Thoracic aorta (tissue), 2 donors: ENCODE results near the gene LRCH1. TPM values are rescaled to one million over a fixed set of nuclear protein-coding genes. Genes with fewer than 3 reads are reported as not detected.
A peak's percentile ranks its signal among the peaks of the same experiment; 100 is the strongest.

Experiments used
- ATAC-seq: fragments of 150-250 bp; one replicate; pipeline ENCODE4 v1.8.0; 2017; ENCODE audit warnings: low read depth; ENCODE audit not compliant: insufficient number of reproducible peaks, low FRiP score
- DNase-seq: peaks from one replicate; pipeline ENCODE4 v3.0.0-alpha.2; 2020; ENCODE audit warnings: low spot score
- H3K27ac ChIP-seq, 2 donors: fragments of 200-600 bp; sonication (generic); 1 replicate in 1 of 2; 2 replicates in 1 of 2; pipeline ENCODE4 v1.5.1; 2016; ENCODE audit warnings: mild to moderate bottlenecking in 2 of 2, moderate library complexity in 2 of 2
- H3K27me3 ChIP-seq: fragments of 200-600 bp; sonication (generic); replicated peaks from 2 replicates; pipeline ENCODE4 v1.6.0; 2016; ENCODE audit warnings: mild to moderate bottlenecking; ENCODE audit not compliant: insufficient read depth
- H3K36me3 ChIP-seq: fragments of 200-600 bp; sonication (generic); one replicate; pipeline ENCODE4 v1.5.1; 2016
- H3K4me1 ChIP-seq, 2 donors: fragments of 200-600 bp; sonication (generic); 1 replicate in 1 of 2; 2 replicates in 1 of 2; pipeline versions ENCODE4 v1.5.1 to v1.6.0; 2016; ENCODE audit warnings: low read depth in 2 of 2, mild to moderate bottlenecking in 1 of 2; ENCODE audit not compliant: control insufficient read depth in 1 of 2
- H3K4me3 ChIP-seq: fragments of 200-600 bp; sonication (generic); 2 replicates; pipeline ENCODE4 v1.5.1; 2016; ENCODE audit warnings: mild to moderate bottlenecking
- H3K9me3 ChIP-seq: fragments of 200-600 bp; sonication (generic); 2 replicates; pipeline ENCODE4 v1.5.1; 2016
- CTCF ChIP-seq: fragments of 200-600 bp; sonication (generic); IDR thresholded peaks from one replicate; pipeline ENCODE4 v1.5.1; 2019; ENCODE audit warnings: antibody characterized with exemption
- total RNA-seq, 2 donors: library from RNA; depleted of rRNA; stranded (reverse); fragments of >200 nt; gene quantifications; one replicate each; pipeline versions ENCODE4 v1.1.0 to v1.2.3, GENCODE V29; 2016

Gene LRCH1
- total RNA-seq, 2 donors from 2014 or later: 29.4 to 38.9 TPM

DNA sequence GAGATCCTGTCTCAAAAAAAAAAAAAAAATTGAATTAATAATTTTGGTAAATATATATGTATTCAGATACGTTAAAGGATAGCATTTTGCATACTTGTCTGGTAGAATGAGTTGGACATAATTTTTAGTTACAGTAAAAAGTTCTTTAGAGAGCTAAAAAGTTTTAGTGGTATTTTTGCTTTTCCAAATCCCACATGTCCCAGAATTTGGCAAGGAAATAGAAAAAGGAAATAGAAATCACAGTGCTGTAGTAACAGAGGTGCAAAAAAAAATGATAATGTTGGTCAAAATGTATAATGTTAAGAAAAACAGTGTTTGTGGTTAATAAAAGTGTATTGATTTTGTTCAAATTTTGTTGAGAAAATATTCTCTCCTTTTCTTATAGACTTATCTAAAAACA, 96.8 kb downstream of the LRCH1 start:
- Histone ChIP-seq H3K9me3 (no peaks in the 10 kb centered on the region), H3K27me3 (no peaks in the 10 kb centered on the region), H3K36me3 (no peaks in the 10 kb centered on the region), H3K4me1 (peaks cover 14 to 41% of the 10 kb centered on the region in 2 donors), H3K4me3 (no peak overlapping the region), H3K27ac (no peak overlapping the region)
- no peak for ATAC-seq
- no peak for TF ChIP-seq CTCF
- DNase-seq: no peak

DNA sequence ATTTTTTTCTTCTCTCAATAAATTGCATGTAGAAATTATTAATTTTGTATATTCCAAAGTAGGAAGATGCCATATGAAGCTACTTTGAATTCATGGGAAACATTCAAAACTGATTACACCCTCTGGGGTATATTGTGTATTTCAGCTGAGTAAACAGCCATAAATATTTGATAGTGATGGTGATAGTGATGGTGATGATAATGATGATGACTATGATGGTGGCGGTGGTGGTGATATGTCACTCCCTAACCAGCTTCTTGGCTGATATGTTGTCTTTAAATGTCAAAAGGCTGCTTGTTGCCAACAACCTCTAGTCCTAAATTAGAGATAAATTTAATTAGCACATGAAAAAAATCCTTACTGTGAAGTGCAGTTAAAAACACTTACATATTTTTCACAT, 102.0 kb downstream of the LRCH1 start:
- no peaks in the 10 kb centered on the region for H3K27me3 ChIP-seq
- H3K4me1 ChIP-seq: peaks cover 17 to 43% of the 10 kb centered on the region in 2 donors
- ATAC-seq: no peak
- no peak for DNase-seq
- peak overlapping the region; percentile 75 for H3K27ac ChIP-seq
- TF ChIP-seq CTCF: no peak
- no peaks in the 10 kb centered on the region for H3K9me3 ChIP-seq
- peak overlapping the region; percentile 48 for H3K4me3 ChIP-seq
- H3K36me3 ChIP-seq: no peaks in the 10 kb centered on the region

DNA sequence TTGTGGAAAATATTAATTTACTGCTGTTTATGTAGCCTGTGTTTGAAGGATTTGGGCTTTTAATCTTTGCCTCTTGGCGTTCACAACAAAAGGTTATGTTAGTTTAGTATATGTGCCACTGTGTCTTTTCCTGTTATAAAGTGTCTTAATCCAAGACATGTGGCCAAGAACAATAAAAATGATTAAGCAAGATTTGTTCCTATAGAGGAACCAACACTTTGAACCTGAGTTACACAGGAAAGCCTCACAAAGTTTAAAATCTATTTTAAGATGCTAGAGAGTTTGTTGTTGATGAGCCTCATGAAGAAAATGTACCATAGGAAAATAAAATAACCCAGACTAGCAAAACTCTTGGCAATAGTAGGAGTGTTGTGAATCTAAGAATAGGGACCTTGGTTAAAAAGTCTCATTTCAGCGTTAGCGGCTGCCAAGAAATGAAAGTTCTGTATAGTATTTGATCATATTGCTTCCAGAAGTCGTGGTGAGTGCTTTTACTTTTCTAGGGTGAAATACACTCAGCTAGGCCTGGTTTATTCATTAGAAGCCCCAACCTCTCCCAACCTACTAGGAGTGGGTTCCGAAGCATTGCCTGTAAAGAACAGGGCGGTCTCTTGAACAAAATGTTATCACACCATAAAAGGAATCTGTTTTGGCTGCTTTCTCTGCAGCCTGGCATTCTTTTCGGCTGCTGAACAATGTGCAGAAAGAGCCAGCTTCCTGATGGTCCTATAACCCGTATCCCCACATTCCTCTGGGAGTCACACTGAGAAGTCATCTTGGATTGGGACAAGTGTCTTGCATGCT, 102.6 kb downstream of the LRCH1 start:
- DNase-seq (no peak), ATAC-seq (peak; percentile 51)
- no peaks in the 10 kb centered on the region for H3K9me3 ChIP-seq
- peaks cover 17 to 44% of the 10 kb centered on the region in 2 donors for H3K4me1 ChIP-seq
- H3K27ac ChIP-seq: peak overlapping the region; percentile 75
- H3K4me3 ChIP-seq: peak overlapping the region; percentile 48
- no peaks in the 10 kb centered on the region for H3K27me3 ChIP-seq
- H3K36me3 ChIP-seq: no peaks in the 10 kb centered on the region
- TF ChIP-seq CTCF: no peak

DNA sequence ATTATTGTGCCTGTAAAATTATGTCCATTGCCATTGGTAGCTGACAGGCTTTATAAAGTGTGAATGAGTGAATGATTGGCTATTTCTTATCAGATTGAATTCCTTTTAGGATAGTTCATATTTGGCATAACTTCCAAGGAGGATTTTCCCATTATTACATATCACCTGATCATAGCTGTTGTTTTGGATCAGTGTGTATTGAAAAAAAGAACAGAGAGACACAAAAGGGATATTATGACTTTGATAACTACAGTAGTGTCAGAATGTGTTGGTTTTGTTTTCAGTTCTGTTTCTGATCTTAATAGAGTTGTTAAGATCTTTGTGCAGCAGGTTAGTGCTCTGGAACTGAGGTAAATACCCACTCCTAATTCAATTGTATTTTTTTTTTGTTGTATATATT, 103.8 kb downstream of the LRCH1 start:
- H3K9me3 ChIP-seq: no peaks in the 10 kb centered on the region
- ATAC-seq: no peak
- H3K27me3 ChIP-seq: no peaks in the 10 kb centered on the region
- no peak overlapping the region for H3K4me3 ChIP-seq
- no peak for DNase-seq
- no peaks in the 10 kb centered on the region for H3K36me3 ChIP-seq
- peaks cover 20 to 44% of the 10 kb centered on the region in 2 donors for H3K4me1 ChIP-seq
- TF ChIP-seq CTCF: no peak
- peak overlapping the region; percentile 75 for H3K27ac ChIP-seq

DNA sequence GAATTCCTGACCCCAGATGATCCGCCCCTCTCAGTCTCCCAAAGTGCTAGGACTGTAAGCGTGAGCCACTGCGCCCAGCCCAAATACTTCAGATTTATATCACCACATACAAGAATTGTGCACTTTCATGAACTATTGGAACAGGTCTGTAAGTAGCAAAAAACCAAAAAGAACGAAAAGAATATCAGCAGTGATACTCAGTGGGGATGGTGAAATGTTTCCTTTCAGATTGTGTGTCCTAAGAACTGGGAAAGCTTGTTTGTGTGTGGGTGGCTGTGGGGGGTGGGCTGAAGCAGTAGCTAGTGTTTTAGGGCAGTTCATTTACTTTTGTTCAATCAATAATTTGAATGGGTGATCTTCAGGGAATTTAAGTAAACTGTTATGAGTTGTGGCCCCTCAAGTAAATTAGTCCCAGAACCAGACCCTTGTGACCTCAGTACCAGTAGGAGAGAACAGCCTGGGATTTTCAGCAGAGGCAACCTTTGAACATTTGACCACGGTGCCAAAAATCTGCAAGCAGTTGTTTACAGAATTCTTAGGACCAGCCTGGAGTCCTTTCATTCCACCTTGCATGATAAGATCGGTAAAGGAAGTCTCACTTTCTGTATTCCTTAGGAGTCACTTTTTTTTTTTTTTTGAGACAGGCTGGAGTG, 106.6 kb downstream of the LRCH1 start:
- ATAC-seq (no peak), DNase-seq (no peak)
- Histone ChIP-seq H3K27ac (peak overlapping the region in 1 of 2 donors; percentile 41), H3K4me3 (no peak overlapping the region), H3K36me3 (no peaks in the 10 kb centered on the region), H3K4me1 (peaks cover 20 to 54% of the 10 kb centered on the region in 2 donors), H3K27me3 (no peaks in the 10 kb centered on the region), H3K9me3 (no peaks in the 10 kb centered on the region)
- no peak for TF ChIP-seq CTCF
